DOHH2 (cell line): ENCODE results near the gene DSCAM.

ENCODE experiments used
- EZH2phosphoT487 ChIP-seq: fragments of 200-600 bp; sonication (generic); IDR thresholded peaks from 2 replicates; pipeline ENCODE4 v1.6.1; 2017; ENCODE audit warnings: borderline replicate concordance, mild to moderate bottlenecking, antibody characterized with exemption, low read length, moderate library complexity, mixed read lengths
- TF ChIP-seq, protein P1 (sequence below): fragments of 200-600 bp; sonication (generic); IDR thresholded peaks from one replicate; pipeline ENCODE4 v1.5.1; 2014; ENCODE audit warnings: antibody characterized with exemption, mild to moderate bottlenecking, low read depth, low read length; ENCODE audit not compliant: poor library complexity, severe bottlenecking

GRCh38 chr21:40729761-40730425, 117.1 kb downstream of the DSCAM start:
- TF ChIP-seq, protein P1, sequence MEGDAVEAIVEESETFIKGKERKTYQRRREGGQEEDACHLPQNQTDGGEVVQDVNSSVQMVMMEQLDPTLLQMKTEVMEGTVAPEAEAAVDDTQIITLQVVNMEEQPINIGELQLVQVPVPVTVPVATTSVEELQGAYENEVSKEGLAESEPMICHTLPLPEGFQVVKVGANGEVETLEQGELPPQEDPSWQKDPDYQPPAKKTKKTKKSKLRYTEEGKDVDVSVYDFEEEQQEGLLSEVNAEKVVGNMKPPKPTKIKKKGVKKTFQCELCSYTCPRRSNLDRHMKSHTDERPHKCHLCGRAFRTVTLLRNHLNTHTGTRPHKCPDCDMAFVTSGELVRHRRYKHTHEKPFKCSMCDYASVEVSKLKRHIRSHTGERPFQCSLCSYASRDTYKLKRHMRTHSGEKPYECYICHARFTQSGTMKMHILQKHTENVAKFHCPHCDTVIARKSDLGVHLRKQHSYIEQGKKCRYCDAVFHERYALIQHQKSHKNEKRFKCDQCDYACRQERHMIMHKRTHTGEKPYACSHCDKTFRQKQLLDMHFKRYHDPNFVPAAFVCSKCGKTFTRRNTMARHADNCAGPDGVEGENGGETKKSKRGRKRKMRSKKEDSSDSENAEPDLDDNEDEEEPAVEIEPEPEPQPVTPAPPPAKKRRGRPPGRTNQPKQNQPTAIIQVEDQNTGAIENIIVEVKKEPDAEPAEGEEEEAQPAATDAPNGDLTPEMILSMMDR = no peak
- no peak for TF ChIP-seq EZH2phosphoT487
